HEK293T (cell line): ENCODE measurements around the gene UQCRH.

Source experiments
- FOXM1 ChIP-seq: fragments of 450-650 bp; IDR thresholded peaks from 2 replicates; pipeline ENCODE4 v1.6.1; 2017; ENCODE audit warnings: mild to moderate bottlenecking, borderline replicate concordance
- SUZ12 ChIP-seq: fragments of 450-650 bp; IDR thresholded peaks from 2 replicates; pipeline ENCODE4 v1.6.1; 2016; ENCODE audit warnings: mild to moderate bottlenecking

DNA sequence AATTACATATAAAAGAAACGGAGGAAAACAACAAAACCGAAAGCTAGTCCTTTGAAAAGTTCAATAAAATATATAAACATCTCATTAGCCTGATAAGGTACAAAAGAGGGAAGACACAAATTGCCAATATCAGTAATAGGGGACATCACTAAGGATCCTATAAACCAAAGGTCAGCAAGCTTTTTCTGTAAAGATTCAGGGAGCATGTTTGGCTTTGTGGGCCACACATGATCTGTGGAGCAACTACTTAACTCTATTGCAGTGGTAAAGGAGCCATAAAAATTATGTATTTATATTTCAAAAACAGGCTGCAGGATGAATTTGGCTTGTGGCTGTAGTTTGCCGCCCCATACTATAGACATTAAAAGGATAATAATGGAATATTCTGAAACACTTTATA lies 31.6 kb downstream of the UQCRH start:
- TF ChIP-seq FOXM1 (no peak), SUZ12 (no peak)
